Testis (tissue), 2 donors: ENCODE results near the gene MRPS7.

ENCODE experiments used
- CTCF ChIP-seq, 3 experiments: fragments of 450-650 bp in 2 of 3; fragments of 200-600 bp in 1 of 3; sonication (generic) in 1 of 3; IDR thresholded peaks; one replicate each; pipeline ENCODE4 v1.5.1; 2016 to 2019; ENCODE audit warnings: antibody characterized with exemption in 3 of 3, mild to moderate bottlenecking in 2 of 3, moderate library complexity in 1 of 3
- POLR2A ChIP-seq: fragments of 450-650 bp; IDR thresholded peaks from one replicate; pipeline ENCODE4 v1.6.1; 2017; ENCODE audit warnings: antibody characterized with exemption, mild to moderate bottlenecking, moderate library complexity

- TF ChIP-seq CTCF (IDR thresholded peaks at IDR 0.05) (no peak), POLR2A (no peak)
Observed at GRCh38 chr17:75266316-75267152, 4.9 kb downstream of the MRPS7 start.
